ENCODE measurements around the gene ZBTB16.
A peak's percentile ranks its signal among the peaks of the same experiment; 100 is the strongest.

Gene ZBTB16

GRCh38 chr11:114059278-114059983 lies at the start of gene ZBTB16:
Gene ZBTB16 (plus strand): TSS chr11:114059711. CDS start chr11:114063301, 3,590 bp downstream.
- peak; percentile 75 for DNase-seq

GRCh38 chr11:114010931-114011330 lies 48.6 kb upstream of the ZBTB16 start:
- DNase-seq = no peak

- no peak for DNase-seq
These were observed 48.1 kb upstream of the ZBTB16 start for GRCh38 chr11:114011443-114011842.

GRCh38 chr11:114015117-114015516 lies 44.4 kb upstream of the ZBTB16 start:
- no peak for DNase-seq

- no peak for DNase-seq
These were observed 42.5 kb upstream of the ZBTB16 start for GRCh38 chr11:114016986-114017385.

GRCh38 chr11:114017723-114018122 lies 41.8 kb upstream of the ZBTB16 start:
- no peak for DNase-seq

GRCh38 chr11:114019046-114019445 lies 40.5 kb upstream of the ZBTB16 start:
- no peak for DNase-seq

- no peak for DNase-seq
These were observed 39.9 kb upstream of the ZBTB16 start for GRCh38 chr11:114019574-114019973.

- no peak for DNase-seq
These were observed 34.1 kb upstream of the ZBTB16 start for GRCh38 chr11:114025329-114025907.

- DNase-seq = peak; percentile 18
These were observed 33.2 kb upstream of the ZBTB16 start for GRCh38 chr11:114026355-114026754.

GRCh38 chr11:114027391-114027790 lies 32.1 kb upstream of the ZBTB16 start:
- no peak for DNase-seq

- DNase-seq = no peak
These were observed 31.6 kb upstream of the ZBTB16 start for GRCh38 chr11:114027926-114028325.

- DNase-seq = no peak
These were observed 28.1 kb upstream of the ZBTB16 start for GRCh38 chr11:114031246-114031966.

- no peak for DNase-seq
These were observed 27.6 kb upstream of the ZBTB16 start for GRCh38 chr11:114031967-114032320.

GRCh38 chr11:114033066-114033465 lies 26.4 kb upstream of the ZBTB16 start:
- no peak for DNase-seq

GRCh38 chr11:114033572-114033971 lies 25.9 kb upstream of the ZBTB16 start:
- no peak for DNase-seq

GRCh38 chr11:114034956-114035355 lies 24.6 kb upstream of the ZBTB16 start:
- DNase-seq = no peak

GRCh38 chr11:114036147-114036811 lies 23.2 kb upstream of the ZBTB16 start:
- DNase-seq = peak; percentile 62

- DNase-seq = no peak
These were observed 22.6 kb upstream of the ZBTB16 start for GRCh38 chr11:114036958-114037357.

GRCh38 chr11:114039551-114039950 lies 20.0 kb upstream of the ZBTB16 start:
- no peak for DNase-seq

- DNase-seq = no peak
These were observed 18.8 kb upstream of the ZBTB16 start for GRCh38 chr11:114040706-114041211.

GRCh38 chr11:114042234-114042633 lies 17.3 kb upstream of the ZBTB16 start:
- no peak for DNase-seq
